SK-N-SH (cell line): ENCODE results near the gene KCNA10. TPM values are rescaled to one million over a fixed set of nuclear protein-coding genes. Genes with fewer than 3 reads are reported as not detected.

Experiments
- CTCF ChIA-PET: fragments of 300-600, 350-600 bp; formaldehyde crosslinking; extraction: SDS; loops from one replicate; lab custom pipeline; 2021; lab: Yijun Ruan, JAX
- POLR2A ChIA-PET: fragments of 350-600 bp; sonication (Branson Sonifier 250); formaldehyde crosslinking; extraction: SDS; loops from one replicate; lab custom pipeline; 2020; ENCODE audit warnings: antibody characterized with exemption, inconsistent platforms; lab: Yijun Ruan, JAX
- DNase-seq: peaks from one replicate; pipeline ENCODE4 v3.0.0; 2012
- H2AFZ ChIP-seq: fragments of 200-600 bp; sonication (generic); 2 replicates; pipeline ENCODE4 v1.8.1; 2016; ENCODE audit warnings: antibody characterized with exemption, mild to moderate bottlenecking, low read depth
- H3F3A ChIP-seq: fragments of 200-600 bp; sonication (generic); replicated peaks from 2 replicates; pipeline ENCODE3; 2016; ENCODE audit warnings: antibody characterized with exemption, mild to moderate bottlenecking; ENCODE audit not compliant: insufficient read depth
- H3K27ac ChIP-seq, 2 experiments: fragments of 200-500 bp in 1 of 2; fragments of 200-600 bp in 1 of 2; sonication (Bioruptor generic) in 1 of 2; sonication (generic), shearing (Covaris generic) in 1 of 2; 2 replicates each; pipeline versions ENCODE4 v1.5.1 to v1.6.1; 2014 to 2016; ENCODE audit warnings: low read depth in 2 of 2, inconsistent platforms in 1 of 2, low read length in 1 of 2, mild to moderate bottlenecking in 1 of 2, mixed read lengths in 1 of 2
- H3K27me3 ChIP-seq: fragments of 200-600 bp; sonication (generic), shearing (Covaris generic); 2 replicates; pipeline ENCODE4 v1.6.1; 2016; ENCODE audit warnings: mixed run types; ENCODE audit not compliant: insufficient read depth
- H3K36me3 ChIP-seq, 2 experiments: fragments of 200-500 bp in 1 of 2; fragments of 200-600 bp in 1 of 2; sonication (Bioruptor generic) in 1 of 2; sonication (generic) in 1 of 2; replicated peaks in 1 of 2; 2 replicates each; pipeline versions ENCODE3 to v1.5.1; 2014 to 2016; ENCODE audit warnings: low read length in 1 of 2, mild to moderate bottlenecking in 1 of 2; ENCODE audit not compliant: insufficient read depth in 2 of 2, control insufficient read depth in 1 of 2
- H3K4me1 ChIP-seq, 2 experiments: fragments of 200-500 bp in 1 of 2; fragments of 200-600 bp in 1 of 2; sonication (Bioruptor generic) in 1 of 2; sonication (generic), shearing (Covaris generic) in 1 of 2; 2 replicates each; pipeline versions ENCODE4 v1.5.1 to v1.6.1; 2014 to 2016; ENCODE audit warnings: low read depth in 1 of 2, low read length in 1 of 2, mixed run types in 1 of 2; ENCODE audit not compliant: insufficient read depth in 2 of 2, control insufficient read depth in 1 of 2
- H3K4me2 ChIP-seq: fragments of 200-600 bp; sonication (generic), shearing (Covaris generic); 2 replicates; pipeline ENCODE4 v1.6.1; 2017; ENCODE audit warnings: mixed run types
- H3K4me3 ChIP-seq, 2 experiments: fragments of 200-500 bp in 1 of 2; fragments of 200-600 bp in 1 of 2; sonication (Bioruptor generic) in 1 of 2; sonication (generic), shearing (Covaris generic) in 1 of 2; 2 replicates each; pipeline versions ENCODE4 v1.5.1 to v1.8.1; 2014 to 2016; ENCODE audit warnings: low read depth in 2 of 2, inconsistent platforms in 1 of 2, low read length in 1 of 2, mild to moderate bottlenecking in 1 of 2, mixed read lengths in 1 of 2, moderate library complexity in 1 of 2
- H3K79me2 ChIP-seq: fragments of 200-600 bp; sonication (generic); 2 replicates; pipeline ENCODE4 v1.8.1; 2017; ENCODE audit warnings: mild to moderate bottlenecking; ENCODE audit not compliant: insufficient read depth
- H3K9ac ChIP-seq: fragments of 200-600 bp; sonication (generic); 2 replicates; pipeline ENCODE4 v1.6.1; 2017; ENCODE audit warnings: mixed run types
- H3K9me2 ChIP-seq: fragments of 200-600 bp; sonication (generic); 2 replicates; pipeline ENCODE4 v1.6.1; 2017; ENCODE audit warnings: mixed run types
- H3K9me3 ChIP-seq: fragments of 200-600 bp; sonication (generic); 2 replicates; pipeline ENCODE4 v1.6.1; 2017; ENCODE audit warnings: mixed run types, mild to moderate bottlenecking, moderate library complexity
- H4K20me1 ChIP-seq: fragments of 200-600 bp; sonication (generic); 2 replicates; pipeline ENCODE4 v1.6.1; 2017; ENCODE audit warnings: mild to moderate bottlenecking, mixed run types; ENCODE audit not compliant: insufficient read depth
- CHD2 ChIP-seq: fragments of 150-350 bp; IDR thresholded peaks from 2 replicates; pipeline ENCODE4 v1.6.1; 2018; ENCODE audit warnings: low read length; ENCODE audit not compliant: partially characterized antibody
- EP300 ChIP-seq, 2 experiments: IDR thresholded peaks; 2 replicates each; pipeline versions ENCODE4 v1.4.0 to v1.6.1; 2012; ENCODE audit warnings: borderline replicate concordance in 1 of 2, low read depth in 1 of 2, low read length in 1 of 2
- FOSL2 ChIP-seq: IDR thresholded peaks from 2 replicates; pipeline ENCODE4 v1.4.0; 2012; ENCODE audit warnings: low read depth, mild to moderate bottlenecking, moderate library complexity, borderline replicate concordance
- GATA2 ChIP-seq: sonication (generic); formaldehyde crosslinking; IDR thresholded peaks from 2 replicates; pipeline ENCODE4 v1.5.0; 2020; ENCODE audit warnings: mild to moderate bottlenecking, missing genetic modification reagents
- MEF2A ChIP-seq: IDR thresholded peaks from 2 replicates; pipeline ENCODE4 v1.4.0; 2012; ENCODE audit warnings: low read depth, borderline replicate concordance
- REST ChIP-seq: IDR thresholded peaks from 2 replicates; pipeline ENCODE4 v1.6.1; 2012; ENCODE audit warnings: mild to moderate bottlenecking, low read depth, low read length, moderate library complexity
- RXRA ChIP-seq: IDR thresholded peaks from 2 replicates; pipeline ENCODE4 v1.4.0; 2012; ENCODE audit warnings: low read depth, mild to moderate bottlenecking, borderline replicate concordance
- SIN3A ChIP-seq: IDR thresholded peaks from 2 replicates; pipeline ENCODE4 v1.6.1; 2012; ENCODE audit warnings: low read depth, mild to moderate bottlenecking, low read length, moderate library complexity, borderline replicate concordance
- TCF12 ChIP-seq: IDR thresholded peaks from 2 replicates; pipeline ENCODE4 v1.4.0; 2012
- USF1 ChIP-seq: IDR thresholded peaks from 2 replicates; pipeline ENCODE4 v1.4.0; 2012; ENCODE audit warnings: low read depth, borderline replicate concordance
- YY1 ChIP-seq: IDR thresholded peaks from 2 replicates; pipeline ENCODE4 v1.4.0; 2012; ENCODE audit warnings: low read depth, mild to moderate bottlenecking
- WGBS: methylation state at CpG from one replicate; pipeline ENCODE4 v1.1.6; 2017; ENCODE audit warnings: low lambda C conversion rate; 5-methylcytosine and 5-hydroxymethylcytosine counted together
- polyA plus RNA-seq, 3 experiments: library from polyadenylated mRNA; depleted of rRNA; stranded (reverse); fragments of >200 nt; gene quantifications; 2 replicates each; pipeline ENCODE4 v1.2.3, GENCODE V29; 2012
- TF ChIP-seq, protein P1 (sequence below): IDR thresholded peaks from 2 replicates; pipeline ENCODE4 v1.4.0; 2012; ENCODE audit warnings: low read depth, borderline replicate concordance

Gene KCNA10
- polyA plus RNA-seq, 1 of the 3 experiments (the other 2 are of a cell fraction), result not detected

- no peaks in the 10 kb centered on the region for H3K9me2 ChIP-seq
- no peaks in the 10 kb centered on the region for H3K9me3 ChIP-seq
- no peaks in the 10 kb centered on the region for H4K20me1 ChIP-seq
- CTCF ChIA-PET, result interaction anchor here (1.0 kb wide), 1 partner anchor 8 kb away, joined by 5 read pairs; no protein-coding TSS in a partner anchor
- no peak for DNase-seq
- WGBS, result 36% methylated on average over 7 of the region's 7 CpGs
- H3K4me1 ChIP-seq, result peaks cover 0 to 4% of the 10 kb centered on the region in 2 experiments; a peak in 1 of 4 replicates
- TF ChIP-seq, protein P1, sequence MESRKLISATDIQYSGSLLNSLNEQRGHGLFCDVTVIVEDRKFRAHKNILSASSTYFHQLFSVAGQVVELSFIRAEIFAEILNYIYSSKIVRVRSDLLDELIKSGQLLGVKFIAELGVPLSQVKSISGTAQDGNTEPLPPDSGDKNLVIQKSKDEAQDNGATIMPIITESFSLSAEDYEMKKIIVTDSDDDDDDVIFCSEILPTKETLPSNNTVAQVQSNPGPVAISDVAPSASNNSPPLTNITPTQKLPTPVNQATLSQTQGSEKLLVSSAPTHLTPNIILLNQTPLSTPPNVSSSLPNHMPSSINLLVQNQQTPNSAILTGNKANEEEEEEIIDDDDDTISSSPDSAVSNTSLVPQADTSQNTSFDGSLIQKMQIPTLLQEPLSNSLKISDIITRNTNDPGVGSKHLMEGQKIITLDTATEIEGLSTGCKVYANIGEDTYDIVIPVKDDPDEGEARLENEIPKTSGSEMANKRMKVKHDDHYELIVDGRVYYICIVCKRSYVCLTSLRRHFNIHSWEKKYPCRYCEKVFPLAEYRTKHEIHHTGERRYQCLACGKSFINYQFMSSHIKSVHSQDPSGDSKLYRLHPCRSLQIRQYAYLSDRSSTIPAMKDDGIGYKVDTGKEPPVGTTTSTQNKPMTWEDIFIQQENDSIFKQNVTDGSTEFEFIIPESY, result no peak
- TF ChIP-seq TCF12 (no peak), YY1 (no peak)
- TF ChIP-seq, all 33 proteins: peak for 0
- Histone ChIP-seq H3K27ac (no peak overlapping the region), H3F3A (no peaks in the 10 kb centered on the region), H3K4me2 (no peak overlapping the region), H3K36me3 (no peaks in the 10 kb centered on the region), H3K4me3 (no peak overlapping the region), H3K79me2 (no peaks in the 10 kb centered on the region), H3K9ac (no peak overlapping the region), H3K27me3 (no peaks in the 10 kb centered on the region; the same call in 1 of the 2 replicates), H2AFZ (no peak overlapping the region)
- POLR2A ChIA-PET, result interaction anchor here (0.7 kb wide), 1 partner anchor 8 kb away, joined by 3 read pairs; no protein-coding TSS in a partner anchor
Observed at GRCh38 chr1:110504226-110504625, 14.7 kb downstream of the KCNA10 start.

DNA sequence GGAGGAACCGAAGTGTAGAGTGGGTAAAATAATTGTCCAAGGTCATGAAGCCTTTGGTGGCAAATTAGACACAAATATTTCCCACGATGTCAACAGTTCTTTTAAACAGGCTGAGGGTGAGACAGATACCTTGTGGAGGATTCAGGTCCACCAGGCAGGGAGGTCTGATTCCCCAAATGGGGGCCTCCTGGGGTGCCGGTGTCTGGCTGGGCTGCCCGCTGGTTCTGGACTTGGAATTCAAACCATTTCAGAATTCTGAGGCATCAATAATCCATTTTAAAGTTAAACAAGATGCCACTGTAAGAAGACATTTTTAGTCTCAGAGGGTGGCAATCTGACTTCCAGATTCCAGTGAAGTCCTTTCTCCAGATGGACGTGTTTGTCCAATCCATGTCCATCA, 15.5 kb downstream of the KCNA10 start:
- no peaks in the 10 kb centered on the region; the same call in 1 of the 2 replicates for H3K27me3 ChIP-seq
- H3K9me2 ChIP-seq, result no peaks in the 10 kb centered on the region
- H3K9me3 ChIP-seq, result no peaks in the 10 kb centered on the region
- H3F3A ChIP-seq, result no peaks in the 10 kb centered on the region
- POLR2A ChIA-PET, result interaction anchor here (0.5 to 0.7 kb wide), 2 partner anchors 8 to 65 kb away, joined by 3 read pairs; no protein-coding TSS in a partner anchor
- H3K79me2 ChIP-seq, result no peaks in the 10 kb centered on the region
- H2AFZ ChIP-seq, result no peak overlapping the region
- DNase-seq, result no peak
- H3K9ac ChIP-seq, result no peak overlapping the region
- TF ChIP-seq USF1 (no peak), FOSL2 (no peak), GATA2 (CRISPR knock-in tag) (no peak), SIN3A (no peak), MEF2A (no peak), EP300 (IDR thresholded peaks at IDR 0.05; ENCODE audit: borderline replicate concordance in 1 of 2, low read depth in 1 of 2, low read length in 1 of 2) (no peak), REST (no peak), RXRA (no peak), CHD2 (no peak)
- TF ChIP-seq, all 33 proteins: peak for 0
- Histone ChIP-seq H3K27ac (no peak overlapping the region), H3K36me3 (no peaks in the 10 kb centered on the region), H4K20me1 (no peaks in the 10 kb centered on the region), H3K4me1 (peaks cover 0 to 4% of the 10 kb centered on the region in 2 experiments; a peak in 1 of 4 replicates), H3K4me3 (no peak overlapping the region), H3K4me2 (no peak overlapping the region)
- WGBS, result 44% methylated on average over 5 of the region's 5 CpGs
- CTCF ChIA-PET, result interaction anchor here (1.0 to 9.3 kb wide), 3 partner anchors 8 to 43 kb away, joined by 3 to 86 read pairs (median 5); partner anchors contain the start of gene KCNA10
